Vagina (tissue), 2 donors: Measurements from ENCODE around the gene PITX3. TPM values are rescaled to one million over a fixed set of nuclear protein-coding genes. Genes with fewer than 3 reads are reported as not detected.
A peak's percentile ranks its signal among the peaks of the same experiment; 100 is the strongest.

Experiments
- DNase-seq, 2 donors: peaks; one replicate each; pipeline ENCODE4 v3.0.0-alpha.2; 2017; ENCODE audit errors: extremely low spot score in 2 of 2
- H3K27ac ChIP-seq: fragments of 200-600 bp; sonication (generic); one replicate; pipeline ENCODE4 v1.5.1; 2019
- H3K27me3 ChIP-seq: fragments of 200-600 bp; sonication (generic); one replicate; pipeline ENCODE4 v1.5.1; 2019
- H3K36me3 ChIP-seq, 2 donors: fragments of 200-600 bp; sonication (generic); one replicate each; pipeline ENCODE4 v1.5.1; 2017 to 2019
- H3K4me1 ChIP-seq: fragments of 200-600 bp; sonication (generic); one replicate; pipeline ENCODE4 v1.5.1; 2019
- H3K4me3 ChIP-seq, 2 donors: fragments of 200-600 bp; sonication (generic); 1 replicate in 1 of 2; 2 replicates in 1 of 2; pipeline ENCODE4 v1.5.1; 2016 to 2019
- H3K9me3 ChIP-seq: fragments of 200-600 bp; sonication (generic); one replicate; pipeline ENCODE4 v1.5.1; 2019
- POLR2A ChIP-seq, 2 donors: fragments of 450-650 bp; IDR thresholded peaks; one replicate each; pipeline ENCODE4 v1.6.1; 2017; ENCODE audit warnings: antibody characterized with exemption in 2 of 2, mild to moderate bottlenecking in 2 of 2, moderate library complexity in 2 of 2
- POLR2AphosphoS5 ChIP-seq, 2 donors: sonication (generic); formaldehyde crosslinking; IDR thresholded peaks; one replicate each; pipeline ENCODE4 v1.9.0; 2017; ENCODE audit warnings: antibody characterized with exemption in 2 of 2, mild to moderate bottlenecking in 2 of 2, low read depth in 1 of 2; ENCODE audit not compliant: insufficient read depth in 1 of 2
- intact Hi-C: fragments of 100-400 bp; cut with DNase I; formaldehyde crosslinking; loops from one replicate; pipeline ENCODE4 v1.15.1; 2023
- total RNA-seq: library from RNA; depleted of rRNA; stranded (reverse); fragments of >200 nt; gene quantifications from one replicate; pipeline ENCODE4 v1.2.3, GENCODE V29; 2016
- TF ChIP-seq, protein P1 (sequence below), 3 experiments: fragments of 450-650 bp in 2 of 3; fragments of 200-600 bp in 1 of 3; sonication (generic) in 1 of 3; IDR thresholded peaks; one replicate each; pipeline ENCODE4 v1.5.1; 2017 to 2019; ENCODE audit warnings: antibody characterized with exemption in 3 of 3, mild to moderate bottlenecking in 2 of 3, moderate library complexity in 2 of 3

Gene PITX3
- total RNA-seq: not detected

DNA sequence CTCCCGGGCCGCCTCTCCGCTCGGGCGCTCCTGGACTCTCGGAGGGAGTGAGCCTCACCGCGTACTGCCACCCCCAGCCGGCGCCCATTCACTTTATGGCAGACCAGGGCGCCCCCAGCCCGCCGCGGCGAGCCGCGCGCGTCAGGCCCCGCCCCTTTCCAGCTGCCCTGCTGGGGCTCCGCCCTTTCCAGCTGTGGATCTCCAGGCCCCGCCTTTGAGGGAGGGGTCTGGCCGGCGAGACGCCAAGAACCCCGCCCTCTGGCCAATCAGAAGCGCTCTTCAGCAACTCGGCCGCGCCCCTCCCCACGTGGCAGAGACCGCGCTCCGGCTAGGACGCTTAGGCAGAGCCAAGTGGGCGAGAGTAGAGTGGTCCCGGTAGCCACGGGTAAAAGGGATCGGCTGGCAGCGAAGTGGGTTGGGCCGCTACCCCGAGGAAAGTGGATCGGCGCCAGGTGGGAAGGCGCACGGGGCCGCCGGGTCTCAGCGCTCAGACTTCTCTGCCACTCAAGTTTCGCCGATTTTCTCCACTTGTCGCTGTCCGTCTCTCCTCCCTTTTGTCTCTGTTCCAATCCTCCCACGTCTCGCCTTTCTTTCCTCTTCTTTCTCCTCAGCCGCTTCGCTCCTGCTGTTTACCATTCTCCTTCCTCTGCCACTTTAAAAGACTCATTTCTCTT, at the start of gene PITX3:
PITX3 (minus strand) TSS at position 69 of the 674 bp plus-strand sequence. CDS start 9,432 bp downstream, outside the sequence.
- peak within 1 kb of the TSS; percentile 15 for H3K27ac ChIP-seq
- no peaks in the 10 kb centered on the region for H3K9me3 ChIP-seq
- H3K27me3 ChIP-seq: no peaks in the 10 kb centered on the region
- intact Hi-C loops: no loop called here
- peaks cover 39% of the 10 kb centered on the region for H3K4me1 ChIP-seq
- H3K4me3 ChIP-seq: peak within 1 kb of the TSS; percentile 53 to 61
- DNase-seq: no peak
- TF ChIP-seq POLR2A (IDR thresholded peaks at IDR 0.05) (no peak), POLR2AphosphoS5 (IDR thresholded peaks at IDR 0.05; ENCODE audit: insufficient read depth in 1 of 2, low read depth in 1 of 2) (peak; percentile 61 to 66)
- no peaks in the 10 kb centered on the region for H3K36me3 ChIP-seq

DNA sequence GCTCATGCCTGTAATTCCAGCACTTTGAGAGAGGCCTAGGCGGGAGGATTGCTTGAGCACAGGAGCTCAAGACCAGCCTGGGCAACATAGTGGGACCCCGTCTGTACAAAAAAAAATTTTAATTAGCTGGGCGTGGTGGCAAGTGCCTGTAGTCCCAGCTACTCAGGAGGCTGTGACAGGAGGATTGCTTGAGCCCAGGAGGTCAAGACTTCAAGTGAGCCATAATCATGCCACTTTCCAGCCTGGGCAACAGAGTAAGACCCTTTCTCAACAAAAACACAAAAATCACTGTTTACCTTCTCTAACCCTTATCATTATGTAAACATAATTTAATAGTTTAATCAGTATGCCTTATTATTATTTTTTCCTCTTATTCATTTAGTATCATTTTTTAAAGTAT, 48.5 kb upstream of the PITX3 start:
- Histone ChIP-seq H3K4me3 (no peak overlapping the region), H3K36me3 (no peaks in the 10 kb centered on the region), H3K9me3 (no peaks in the 10 kb centered on the region), H3K4me1 (peaks cover 9% of the 10 kb centered on the region), H3K27ac (no peak overlapping the region), H3K27me3 (no peaks in the 10 kb centered on the region)
- no peak for DNase-seq
- intact Hi-C loops: no loop called here
- TF ChIP-seq POLR2AphosphoS5 (IDR thresholded peaks at IDR 0.05; ENCODE audit: insufficient read depth in 1 of 2, low read depth in 1 of 2): no peak

- H3K9me3 ChIP-seq: no peaks in the 10 kb centered on the region
- no peak overlapping the region for H3K27ac ChIP-seq
- H3K36me3 ChIP-seq: no peaks in the 10 kb centered on the region
- intact Hi-C loops: no loop called here
- no peak for TF ChIP-seq POLR2AphosphoS5 (IDR thresholded peaks at IDR 0.05; ENCODE audit: insufficient read depth in 1 of 2, low read depth in 1 of 2)
- TF ChIP-seq POLR2A (IDR thresholded peaks at IDR 0.05): no peak
- TF ChIP-seq, protein P1, sequence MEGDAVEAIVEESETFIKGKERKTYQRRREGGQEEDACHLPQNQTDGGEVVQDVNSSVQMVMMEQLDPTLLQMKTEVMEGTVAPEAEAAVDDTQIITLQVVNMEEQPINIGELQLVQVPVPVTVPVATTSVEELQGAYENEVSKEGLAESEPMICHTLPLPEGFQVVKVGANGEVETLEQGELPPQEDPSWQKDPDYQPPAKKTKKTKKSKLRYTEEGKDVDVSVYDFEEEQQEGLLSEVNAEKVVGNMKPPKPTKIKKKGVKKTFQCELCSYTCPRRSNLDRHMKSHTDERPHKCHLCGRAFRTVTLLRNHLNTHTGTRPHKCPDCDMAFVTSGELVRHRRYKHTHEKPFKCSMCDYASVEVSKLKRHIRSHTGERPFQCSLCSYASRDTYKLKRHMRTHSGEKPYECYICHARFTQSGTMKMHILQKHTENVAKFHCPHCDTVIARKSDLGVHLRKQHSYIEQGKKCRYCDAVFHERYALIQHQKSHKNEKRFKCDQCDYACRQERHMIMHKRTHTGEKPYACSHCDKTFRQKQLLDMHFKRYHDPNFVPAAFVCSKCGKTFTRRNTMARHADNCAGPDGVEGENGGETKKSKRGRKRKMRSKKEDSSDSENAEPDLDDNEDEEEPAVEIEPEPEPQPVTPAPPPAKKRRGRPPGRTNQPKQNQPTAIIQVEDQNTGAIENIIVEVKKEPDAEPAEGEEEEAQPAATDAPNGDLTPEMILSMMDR (IDR thresholded peaks at IDR 0.05): no peak
- peaks cover 14% of the 10 kb centered on the region for H3K4me1 ChIP-seq
- H3K27me3 ChIP-seq: no peaks in the 10 kb centered on the region
- no peak overlapping the region for H3K4me3 ChIP-seq
- no peak for DNase-seq
Observed at GRCh38 chr10:102289356-102289755, 48.0 kb upstream of the PITX3 start.

GRCh38 chr10:102287991-102288390, 46.7 kb upstream of the PITX3 start:
- intact Hi-C loops: no loop called here
- H3K4me1 ChIP-seq: peaks cover 28% of the 10 kb centered on the region

DNA sequence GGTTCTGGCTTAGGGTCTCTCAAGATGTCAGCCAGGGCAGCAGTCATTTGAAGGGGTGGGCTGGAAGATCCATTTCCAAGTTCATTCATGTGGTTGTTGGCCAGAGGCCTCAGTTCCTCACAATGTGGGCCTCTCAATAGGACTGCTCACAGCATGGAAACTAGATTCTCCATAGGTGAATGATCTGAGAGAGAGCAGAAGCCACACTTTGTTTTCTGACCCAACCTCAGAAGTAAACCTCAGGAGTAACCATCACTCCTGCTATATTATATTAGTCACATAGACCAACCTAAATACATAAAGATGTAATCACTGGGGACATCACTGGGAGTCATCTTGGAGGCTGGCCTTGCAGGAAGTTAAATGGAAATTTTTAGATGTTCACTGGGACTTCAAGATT, 46.2 kb upstream of the PITX3 start:
- no peaks in the 10 kb centered on the region for H3K27me3 ChIP-seq
- TF ChIP-seq, protein P1 (IDR thresholded peaks at IDR 0.05): no peak
- no peak for TF ChIP-seq POLR2A (IDR thresholded peaks at IDR 0.05)

More at GRCh38 chr10:102287991-102288390, 46.7 kb upstream of the PITX3 start:
- Histone ChIP-seq H3K27ac (no peak overlapping the region), H3K36me3 (no peaks in the 10 kb centered on the region), H3K4me3 (no peak overlapping the region), H3K27me3 (no peaks in the 10 kb centered on the region), H3K9me3 (no peaks in the 10 kb centered on the region)
- no peak for TF ChIP-seq POLR2AphosphoS5 (IDR thresholded peaks at IDR 0.05; ENCODE audit: insufficient read depth in 1 of 2, low read depth in 1 of 2)
- no peak for TF ChIP-seq POLR2A (IDR thresholded peaks at IDR 0.05)
- TF ChIP-seq, protein P1 (IDR thresholded peaks at IDR 0.05): no peak
- DNase-seq: no peak

DNA sequence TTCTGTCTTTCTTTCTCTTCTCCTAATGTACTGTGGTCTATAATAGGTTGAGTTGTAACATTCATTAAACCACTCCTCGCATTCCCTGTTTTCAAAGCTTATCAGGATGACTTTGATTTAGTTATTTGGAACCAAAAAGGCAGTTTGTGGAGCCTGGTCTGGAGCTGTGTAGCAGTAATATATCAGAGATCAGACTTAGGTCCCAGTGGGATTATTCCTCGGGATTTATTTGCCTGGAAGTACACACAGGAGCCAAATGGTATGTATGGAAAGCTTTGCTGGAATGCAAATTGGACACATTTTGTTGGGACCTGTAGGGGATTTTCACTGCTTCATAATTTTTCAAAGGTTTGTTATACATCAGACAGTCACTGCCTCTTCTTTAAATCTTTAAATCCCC, 44.9 kb upstream of the PITX3 start:
- no peak overlapping the region for H3K27ac ChIP-seq
- peaks cover 30% of the 10 kb centered on the region for H3K4me1 ChIP-seq
- intact Hi-C loops: no loop called here
- no peaks in the 10 kb centered on the region for H3K36me3 ChIP-seq
- no peak for TF ChIP-seq POLR2A (IDR thresholded peaks at IDR 0.05)
- TF ChIP-seq, protein P1 (IDR thresholded peaks at IDR 0.05): no peak
- TF ChIP-seq POLR2AphosphoS5 (IDR thresholded peaks at IDR 0.05; ENCODE audit: insufficient read depth in 1 of 2, low read depth in 1 of 2): no peak
- H3K27me3 ChIP-seq: no peaks in the 10 kb centered on the region
- no peaks in the 10 kb centered on the region for H3K9me3 ChIP-seq
- no peak for DNase-seq
- no peak overlapping the region for H3K4me3 ChIP-seq

More for the DNA sequence above, 46.2 kb upstream of the PITX3 start:
- no peaks in the 10 kb centered on the region for H3K9me3 ChIP-seq
- H3K27ac ChIP-seq: no peak overlapping the region
- intact Hi-C loops: no loop called here
- H3K36me3 ChIP-seq: no peaks in the 10 kb centered on the region
- peaks cover 29% of the 10 kb centered on the region for H3K4me1 ChIP-seq
- no peak overlapping the region for H3K4me3 ChIP-seq
- no peak for DNase-seq
